HepG2 (cell line): ENCODE data around the gene DNAJC21. TPM values are rescaled to one million over a fixed set of nuclear protein-coding genes. Genes with fewer than 3 reads are reported as not detected.
A peak's percentile ranks its signal among the peaks of the same experiment; 100 is the strongest.

Source experiments
- ARNTL ChIP-seq: sonication (generic); formaldehyde crosslinking; IDR thresholded peaks from 2 replicates; pipeline ENCODE4 v1.4.0; 2020; ENCODE audit warnings: mild to moderate bottlenecking, missing genetic modification reagents
- BORCS8-MEF2B ChIP-seq: sonication (generic); formaldehyde crosslinking; IDR thresholded peaks from 2 replicates; pipeline ENCODE4 v1.8.0; 2022; ENCODE audit warnings: mild to moderate bottlenecking, missing genetic modification reagents
- EED ChIP-seq: sonication (generic); formaldehyde crosslinking; IDR thresholded peaks from 2 replicates; pipeline ENCODE4 v1.5.0; 2020; ENCODE audit warnings: mild to moderate bottlenecking, missing genetic modification reagents
- FOXA1 ChIP-seq, 2 experiments: fragments of 450-650 bp in 1 of 2; sonication (generic) in 1 of 2; formaldehyde crosslinking in 1 of 2; IDR thresholded peaks; 2 replicates each; pipeline versions ENCODE4 v1.4.0 to v1.6.1; 2016 to 2020; ENCODE audit warnings: missing genetic modification reagents in 1 of 2
- GZF1 ChIP-seq: sonication (generic); formaldehyde crosslinking; IDR thresholded peaks from 2 replicates; pipeline ENCODE4 v1.5.1; 2020; ENCODE audit warnings: mild to moderate bottlenecking, missing genetic modification reagents
- HIVEP1 ChIP-seq: sonication (generic); formaldehyde crosslinking; IDR thresholded peaks from 2 replicates; pipeline ENCODE4 v1.4.0; 2020; ENCODE audit warnings: mild to moderate bottlenecking, missing genetic modification reagents
- MIER3 ChIP-seq: IDR thresholded peaks from 2 replicates; pipeline ENCODE4 v1.6.1; 2016; ENCODE audit warnings: missing compliant biosample characterization, borderline replicate concordance
- MYNN ChIP-seq: sonication (generic); formaldehyde crosslinking; IDR thresholded peaks from 2 replicates; pipeline ENCODE4 v1.4.0; 2020; ENCODE audit warnings: mild to moderate bottlenecking, low read depth, missing genetic modification reagents
- TGIF2 ChIP-seq: IDR thresholded peaks from 2 replicates; pipeline ENCODE4 v1.6.1; 2016; ENCODE audit warnings: control low read depth, missing compliant biosample characterization
- ZKSCAN5 ChIP-seq: sonication (generic); formaldehyde crosslinking; IDR thresholded peaks from 2 replicates; pipeline ENCODE4 v1.5.1; 2020; ENCODE audit warnings: mild to moderate bottlenecking, missing genetic modification reagents
- ZNF484 ChIP-seq: sonication (generic); formaldehyde crosslinking; IDR thresholded peaks from 2 replicates; pipeline ENCODE4 v1.5.1; 2020; ENCODE audit warnings: mild to moderate bottlenecking, low read depth, missing genetic modification reagents, borderline replicate concordance
- ZNF550 ChIP-seq: sonication (generic); formaldehyde crosslinking; IDR thresholded peaks from 2 replicates; pipeline ENCODE4 v1.4.0; 2020; ENCODE audit warnings: mild to moderate bottlenecking, missing genetic modification reagents, borderline replicate concordance
- ZNF556 ChIP-seq: sonication (generic); formaldehyde crosslinking; IDR thresholded peaks from 2 replicates; pipeline ENCODE4 v1.4.0; 2020; ENCODE audit warnings: mild to moderate bottlenecking, missing genetic modification reagents, borderline replicate concordance
- ZNF616 ChIP-seq: sonication (generic); formaldehyde crosslinking; IDR thresholded peaks from 2 replicates; pipeline ENCODE4 v1.5.0; 2020; ENCODE audit warnings: low read depth, mild to moderate bottlenecking, missing genetic modification reagents
- ZNF768 ChIP-seq: sonication (generic); formaldehyde crosslinking; IDR thresholded peaks from 2 replicates; pipeline ENCODE4 v1.4.0; 2020; ENCODE audit warnings: missing genetic modification reagents
- ZNF772 ChIP-seq: sonication (generic); formaldehyde crosslinking; IDR thresholded peaks from 2 replicates; pipeline ENCODE4 v1.5.0; 2020; ENCODE audit warnings: mild to moderate bottlenecking, missing genetic modification reagents
- polyA plus RNA-seq, 8 experiments: library from polyadenylated mRNA; depleted of rRNA in 3 of 8; stranded (reverse) in 7 of 8; unstranded in 1 of 8; fragments of >200 nt; fragmentation: Illumina TruSeq in 4 of 8; extraction: Trizol in 4 of 8; gene quantifications; 2 replicates each; pipeline versions ENCODE4 v1.2.1 to v1.2.3, GENCODE V29; 2011 to 2016; ENCODE audit warnings: low read depth in 4 of 8, missing spikeins in 1 of 8, mixed read lengths in 1 of 8; ENCODE audit not compliant: insufficient read depth in 1 of 8
- total RNA-seq, 5 experiments: library from RNA; depleted of rRNA; stranded (reverse); fragments of >200 nt; fragmentation: Illumina TruSeq; extraction: Trizol; gene quantifications; 2 replicates each; pipeline ENCODE4 v1.2.3, GENCODE V29; 2016; ENCODE audit warnings: low read depth in 1 of 5
- TF ChIP-seq, protein P1 (sequence below): sonication (generic); formaldehyde crosslinking; IDR thresholded peaks from 2 replicates; pipeline ENCODE4 v1.4.0; 2020; ENCODE audit warnings: missing genetic modification reagents
- TF ChIP-seq, protein P2 (sequence below), 2 experiments: sonication (generic) in 1 of 2; formaldehyde crosslinking in 1 of 2; IDR thresholded peaks; 2 replicates each; pipeline versions ENCODE4 v1.6.1 to v1.9.0; 2014 to 2022; ENCODE audit warnings: antibody characterized with exemption in 1 of 2, borderline replicate concordance in 1 of 2, inconsistent platforms in 1 of 2, low read depth in 1 of 2, missing genetic modification reagents in 1 of 2
- TF ChIP-seq, protein P3 (sequence below): sonication (generic); formaldehyde crosslinking; IDR thresholded peaks from 2 replicates; pipeline ENCODE4 v1.8.0; 2022; ENCODE audit warnings: mild to moderate bottlenecking, missing genetic modification reagents
- TF ChIP-seq, protein P4 (sequence below): IDR thresholded peaks from 2 replicates; pipeline ENCODE4 v1.6.1; 2012; ENCODE audit warnings: inconsistent platforms

DNAJC21 gene
- total and polyA plus RNA-seq, 2 of the 13 experiments (the other 11 are each of a cell fraction or from before 2014, with no cell fraction given) = 10.9 to 41.6 TPM

DNA sequence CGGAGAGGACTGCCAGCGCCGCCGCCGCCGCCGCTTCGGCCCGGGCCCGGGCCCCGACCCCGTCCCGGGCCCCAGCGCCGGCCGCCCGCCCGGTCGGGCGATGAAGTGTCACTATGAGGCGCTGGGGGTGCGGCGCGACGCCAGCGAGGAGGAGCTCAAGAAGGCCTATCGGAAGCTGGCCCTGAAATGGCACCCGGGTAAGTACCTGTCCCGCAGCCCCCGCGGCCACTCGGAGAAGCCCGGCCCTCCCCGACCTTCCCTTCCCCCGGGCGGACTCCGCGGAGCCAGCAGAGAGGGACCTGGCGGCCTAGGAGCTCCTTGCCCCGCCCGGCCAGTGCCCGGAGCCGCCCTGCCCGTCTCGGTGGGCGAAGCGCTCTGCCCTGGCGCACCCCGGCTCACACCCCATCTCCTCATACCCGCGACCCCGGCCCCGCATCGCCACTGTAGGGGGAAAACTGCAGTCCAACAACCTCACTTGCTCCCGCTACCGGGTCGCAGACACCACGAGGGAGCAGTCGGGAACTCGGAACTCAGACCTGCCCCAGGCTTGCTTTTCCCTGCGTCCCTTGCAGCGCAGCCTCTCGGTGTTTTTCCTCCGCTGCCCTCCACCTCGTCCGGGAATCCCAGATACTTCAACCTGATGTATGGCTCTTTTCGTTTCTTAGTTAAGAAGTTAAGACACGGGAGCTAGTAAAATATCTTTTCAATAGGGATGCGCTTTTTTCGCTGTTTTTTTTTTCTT lies 532 bp downstream of the DNAJC21 start (continued):
- TF ChIP-seq MIER3 (CRISPR knock-in tag) (no peak), ZNF768 (CRISPR knock-in tag) (peak; percentile 50; the same call in 1 of the 2 replicates), BORCS8-MEF2B (CRISPR knock-in tag) (0 out of 2 replicates have a peak, but pooled peaks have one; percentile 27), TGIF2 (CRISPR knock-in tag) (peak; percentile 64), FOXA1 (IDR thresholded peaks at IDR 0.05) (no peak), FOXA1 (CRISPR knock-in tag; IDR thresholded peaks at IDR 0.05) (no peak), ZNF556 (no peak), ZNF484 (CRISPR knock-in tag) (no peak), ZNF550 (CRISPR knock-in tag) (no peak), GZF1 (CRISPR knock-in tag) (no peak), EED (CRISPR knock-in tag) (0 out of 2 replicates have a peak, but pooled peaks have one; percentile 27), ZKSCAN5 (CRISPR knock-in tag) (no peak), ZNF616 (CRISPR knock-in tag) (0 out of 2 replicates have a peak, but pooled peaks have one; percentile 43), HIVEP1 (CRISPR knock-in tag) (0 out of 2 replicates have a peak, but pooled peaks have one; percentile 22), ARNTL (0 out of 2 replicates have a peak, but pooled peaks have one; percentile 9), MYNN (CRISPR knock-in tag) (peak; percentile 40; the same call in 1 of the 2 replicates), ZNF772 (CRISPR knock-in tag) (no peak)
- TF ChIP-seq, protein P1, sequence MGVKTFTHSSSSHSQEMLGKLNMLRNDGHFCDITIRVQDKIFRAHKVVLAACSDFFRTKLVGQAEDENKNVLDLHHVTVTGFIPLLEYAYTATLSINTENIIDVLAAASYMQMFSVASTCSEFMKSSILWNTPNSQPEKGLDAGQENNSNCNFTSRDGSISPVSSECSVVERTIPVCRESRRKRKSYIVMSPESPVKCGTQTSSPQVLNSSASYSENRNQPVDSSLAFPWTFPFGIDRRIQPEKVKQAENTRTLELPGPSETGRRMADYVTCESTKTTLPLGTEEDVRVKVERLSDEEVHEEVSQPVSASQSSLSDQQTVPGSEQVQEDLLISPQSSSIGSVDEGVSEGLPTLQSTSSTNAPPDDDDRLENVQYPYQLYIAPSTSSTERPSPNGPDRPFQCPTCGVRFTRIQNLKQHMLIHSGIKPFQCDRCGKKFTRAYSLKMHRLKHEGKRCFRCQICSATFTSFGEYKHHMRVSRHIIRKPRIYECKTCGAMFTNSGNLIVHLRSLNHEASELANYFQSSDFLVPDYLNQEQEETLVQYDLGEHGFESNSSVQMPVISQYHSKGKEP (CRISPR knock-in tag) = 0 out of 2 replicates have a peak, but pooled peaks have one; percentile 48
- TF ChIP-seq, protein P2, sequence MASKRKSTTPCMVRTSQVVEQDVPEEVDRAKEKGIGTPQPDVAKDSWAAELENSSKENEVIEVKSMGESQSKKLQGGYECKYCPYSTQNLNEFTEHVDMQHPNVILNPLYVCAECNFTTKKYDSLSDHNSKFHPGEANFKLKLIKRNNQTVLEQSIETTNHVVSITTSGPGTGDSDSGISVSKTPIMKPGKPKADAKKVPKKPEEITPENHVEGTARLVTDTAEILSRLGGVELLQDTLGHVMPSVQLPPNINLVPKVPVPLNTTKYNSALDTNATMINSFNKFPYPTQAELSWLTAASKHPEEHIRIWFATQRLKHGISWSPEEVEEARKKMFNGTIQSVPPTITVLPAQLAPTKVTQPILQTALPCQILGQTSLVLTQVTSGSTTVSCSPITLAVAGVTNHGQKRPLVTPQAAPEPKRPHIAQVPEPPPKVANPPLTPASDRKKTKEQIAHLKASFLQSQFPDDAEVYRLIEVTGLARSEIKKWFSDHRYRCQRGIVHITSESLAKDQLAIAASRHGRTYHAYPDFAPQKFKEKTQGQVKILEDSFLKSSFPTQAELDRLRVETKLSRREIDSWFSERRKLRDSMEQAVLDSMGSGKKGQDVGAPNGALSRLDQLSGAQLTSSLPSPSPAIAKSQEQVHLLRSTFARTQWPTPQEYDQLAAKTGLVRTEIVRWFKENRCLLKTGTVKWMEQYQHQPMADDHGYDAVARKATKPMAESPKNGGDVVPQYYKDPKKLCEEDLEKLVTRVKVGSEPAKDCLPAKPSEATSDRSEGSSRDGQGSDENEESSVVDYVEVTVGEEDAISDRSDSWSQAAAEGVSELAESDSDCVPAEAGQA (IDR thresholded peaks at IDR 0.05; ENCODE audit: low read depth) = no peak; the same call in 1 of the 2 replicates
- TF ChIP-seq, protein P2 (CRISPR knock-in tag; IDR thresholded peaks at IDR 0.05; ENCODE audit: borderline replicate concordance) = no peak
- TF ChIP-seq, protein P3, sequence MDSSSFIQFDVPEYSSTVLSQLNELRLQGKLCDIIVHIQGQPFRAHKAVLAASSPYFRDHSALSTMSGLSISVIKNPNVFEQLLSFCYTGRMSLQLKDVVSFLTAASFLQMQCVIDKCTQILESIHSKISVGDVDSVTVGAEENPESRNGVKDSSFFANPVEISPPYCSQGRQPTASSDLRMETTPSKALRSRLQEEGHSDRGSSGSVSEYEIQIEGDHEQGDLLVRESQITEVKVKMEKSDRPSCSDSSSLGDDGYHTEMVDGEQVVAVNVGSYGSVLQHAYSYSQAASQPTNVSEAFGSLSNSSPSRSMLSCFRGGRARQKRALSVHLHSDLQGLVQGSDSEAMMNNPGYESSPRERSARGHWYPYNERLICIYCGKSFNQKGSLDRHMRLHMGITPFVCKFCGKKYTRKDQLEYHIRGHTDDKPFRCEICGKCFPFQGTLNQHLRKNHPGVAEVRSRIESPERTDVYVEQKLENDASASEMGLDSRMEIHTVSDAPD (CRISPR knock-in tag) = no peak
- TF ChIP-seq, protein P4, sequence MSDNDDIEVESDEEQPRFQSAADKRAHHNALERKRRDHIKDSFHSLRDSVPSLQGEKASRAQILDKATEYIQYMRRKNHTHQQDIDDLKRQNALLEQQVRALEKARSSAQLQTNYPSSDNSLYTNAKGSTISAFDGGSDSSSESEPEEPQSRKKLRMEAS = 0 out of 2 replicates have a peak, but pooled peaks have one; percentile 40
